GM21528 (cell line): ENCODE data around the gene FCHSD2.
"Not testable (repeated sequence)": the region's sequence is repeated elsewhere in the genome, so short reads cannot be mapped to it uniquely, and the experiment has no call there.

Experiments used
- ATAC-seq: cut with Tn5 transposase; IDR thresholded peaks from one replicate; pipeline ENCODE4 v1.9.1; 2021; ENCODE audit warnings: mild to moderate bottlenecking, moderate library complexity; ENCODE audit not compliant: unreplicated experiment, low FRiP score

The FCHSD2 gene

GRCh38 chr11:72900013-72900412 is 242.1 kb downstream of the FCHSD2 start:
- ATAC-seq = no peak

- ATAC-seq = no peak
Measured at GRCh38 chr11:72899238-72899637, 242.9 kb downstream of the FCHSD2 start.

GRCh38 chr11:72897506-72897905 is 244.6 kb downstream of the FCHSD2 start:
- no peak for ATAC-seq

- ATAC-seq = no peak
Measured at GRCh38 chr11:72896431-72896830, 245.7 kb downstream of the FCHSD2 start.

- ATAC-seq = no peak
Measured at GRCh38 chr11:72890881-72891280, 251.2 kb downstream of the FCHSD2 start.

GRCh38 chr11:72886619-72887018 is 255.5 kb downstream of the FCHSD2 start:
- ATAC-seq = no peak

- ATAC-seq = no peak
Measured at GRCh38 chr11:72885749-72886609, 256.1 kb downstream of the FCHSD2 start.

GRCh38 chr11:72876147-72876546 is 266.0 kb downstream of the FCHSD2 start:
- ATAC-seq = no peak

- ATAC-seq = no peak
Measured at GRCh38 chr11:72875736-72876135, 266.4 kb downstream of the FCHSD2 start.

- ATAC-seq = no peak
Measured at GRCh38 chr11:72872012-72872411, 270.1 kb downstream of the FCHSD2 start.

GRCh38 chr11:72871119-72871518 is 271.0 kb downstream of the FCHSD2 start:
- ATAC-seq = no peak

- no peak for ATAC-seq
Measured at GRCh38 chr11:72869831-72870230, 272.3 kb downstream of the FCHSD2 start.

GRCh38 chr11:72867970-72868369 is 274.1 kb downstream of the FCHSD2 start:
- no peak for ATAC-seq

- ATAC-seq = no peak
Measured at GRCh38 chr11:72864702-72865655, 277.1 kb downstream of the FCHSD2 start.

GRCh38 chr11:72863916-72864315 is 278.2 kb downstream of the FCHSD2 start:
- no peak for ATAC-seq

- no peak for ATAC-seq
Measured at GRCh38 chr11:72863091-72863490, 279.0 kb downstream of the FCHSD2 start.

GRCh38 chr11:72860592-72860991 is 281.5 kb downstream of the FCHSD2 start:
- no peak for ATAC-seq

GRCh38 chr11:72860010-72860409 is 282.1 kb downstream of the FCHSD2 start:
- ATAC-seq = no peak

- ATAC-seq = no peak
Measured at GRCh38 chr11:72859126-72859525, 283.0 kb downstream of the FCHSD2 start.

GRCh38 chr11:72858267-72858666 is 283.9 kb downstream of the FCHSD2 start:
- not testable (repeated sequence) for ATAC-seq
